ENCODE measurements around the gene EIF3B.
"Not testable (repeated sequence)": the region's sequence is repeated elsewhere in the genome, so short reads cannot be mapped to it uniquely, and the experiment has no call there.

Gene EIF3B

GRCh38 chr7:2372724-2373123, 18.1 kb downstream of the EIF3B start:
- H3K36me3 ChIP-seq (ENCODE audit: control insufficient read depth, insufficient read depth, low read length) = peaks cover 49% of the 10 kb centered on the region
- H3K9me3 ChIP-seq (ENCODE audit: control insufficient read depth, low read length) = no peaks in the 10 kb centered on the region
- H3K27me3 ChIP-seq (ENCODE audit: control insufficient read depth, insufficient read depth, low read length) = no peaks in the 10 kb centered on the region
- no peak overlapping the region for H3K9ac ChIP-seq (ENCODE audit: low read length)
- H3K4me1 ChIP-seq (ENCODE audit: control insufficient read depth, insufficient read depth, low read length) = no peaks in the 10 kb centered on the region
- H3K4me3 ChIP-seq (ENCODE audit: low read length) = no peak overlapping the region

GRCh38 chr7:2373124-2373556, 18.5 kb downstream of the EIF3B start:
- Histone ChIP-seq H3K4me1 (ENCODE audit: control insufficient read depth, insufficient read depth, low read length) (no peaks in the 10 kb centered on the region), H3K4me3 (ENCODE audit: low read length) (no peak overlapping the region), H3K9ac (ENCODE audit: low read length) (no peak overlapping the region), H3K9me3 (ENCODE audit: control insufficient read depth, low read length) (no peaks in the 10 kb centered on the region), H3K36me3 (ENCODE audit: control insufficient read depth, insufficient read depth, low read length) (peaks cover 49% of the 10 kb centered on the region), H3K27me3 (ENCODE audit: control insufficient read depth, insufficient read depth, low read length) (no peaks in the 10 kb centered on the region)

GRCh38 chr7:2373646-2374045, 19.0 kb downstream of the EIF3B start:
- H3K27me3 ChIP-seq (ENCODE audit: control insufficient read depth, insufficient read depth, low read length) = no peaks in the 10 kb centered on the region
- H3K4me1 ChIP-seq (ENCODE audit: control insufficient read depth, insufficient read depth, low read length) = no peaks in the 10 kb centered on the region
- no peak overlapping the region for H3K4me3 ChIP-seq (ENCODE audit: low read length)
- no peak overlapping the region for H3K9ac ChIP-seq (ENCODE audit: low read length)
- H3K36me3 ChIP-seq (ENCODE audit: control insufficient read depth, insufficient read depth, low read length) = peaks cover 49% of the 10 kb centered on the region
- H3K9me3 ChIP-seq (ENCODE audit: control insufficient read depth, low read length) = no peaks in the 10 kb centered on the region

- Histone ChIP-seq H3K9ac (ENCODE audit: low read length) (no peak overlapping the region), H3K9me3 (ENCODE audit: control insufficient read depth, low read length) (no peaks in the 10 kb centered on the region), H3K36me3 (ENCODE audit: control insufficient read depth, insufficient read depth, low read length) (peaks cover 49% of the 10 kb centered on the region), H3K4me1 (ENCODE audit: control insufficient read depth, insufficient read depth, low read length) (no peaks in the 10 kb centered on the region), H3K4me3 (ENCODE audit: low read length) (no peak overlapping the region), H3K27me3 (ENCODE audit: control insufficient read depth, insufficient read depth, low read length) (no peaks in the 10 kb centered on the region)
Observed at GRCh38 chr7:2374401-2374800, 19.8 kb downstream of the EIF3B start.

GRCh38 chr7:2374830-2375728, 20.5 kb downstream of the EIF3B start:
- no peaks in the 10 kb centered on the region for H3K9me3 ChIP-seq (ENCODE audit: control insufficient read depth, low read length)
- H3K27me3 ChIP-seq (ENCODE audit: control insufficient read depth, insufficient read depth, low read length) = no peaks in the 10 kb centered on the region
- no peaks in the 10 kb centered on the region for H3K4me1 ChIP-seq (ENCODE audit: control insufficient read depth, insufficient read depth, low read length)
- H3K9ac ChIP-seq (ENCODE audit: low read length) = no peak overlapping the region
- peaks cover 49% of the 10 kb centered on the region for H3K36me3 ChIP-seq (ENCODE audit: control insufficient read depth, insufficient read depth, low read length)
- no peak overlapping the region for H3K4me3 ChIP-seq (ENCODE audit: low read length)

GRCh38 chr7:2376351-2377154, 21.9 kb downstream of the EIF3B start:
- no peaks in the 10 kb centered on the region for H3K9me3 ChIP-seq (ENCODE audit: control insufficient read depth, low read length)
- H3K4me3 ChIP-seq (ENCODE audit: low read length) = no peak overlapping the region
- H3K9ac ChIP-seq (ENCODE audit: low read length) = no peak overlapping the region
- peaks cover 45% of the 10 kb centered on the region for H3K36me3 ChIP-seq (ENCODE audit: control insufficient read depth, insufficient read depth, low read length)
- no peaks in the 10 kb centered on the region for H3K27me3 ChIP-seq (ENCODE audit: control insufficient read depth, insufficient read depth, low read length)
- no peaks in the 10 kb centered on the region for H3K4me1 ChIP-seq (ENCODE audit: control insufficient read depth, insufficient read depth, low read length)

- H3K9ac ChIP-seq (ENCODE audit: low read length); H3K27me3 ChIP-seq (ENCODE audit: control insufficient read depth, insufficient read depth, low read length); H3K4me1 ChIP-seq (ENCODE audit: control insufficient read depth, insufficient read depth, low read length); H3K4me3 ChIP-seq (ENCODE audit: low read length); H3K9me3 ChIP-seq (ENCODE audit: control insufficient read depth, low read length): not testable (repeated sequence)
- peaks cover 39% of the 10 kb centered on the region for H3K36me3 ChIP-seq (ENCODE audit: control insufficient read depth, insufficient read depth, low read length)
Observed at GRCh38 chr7:2377492-2377891, 22.9 kb downstream of the EIF3B start.

- not testable (repeated sequence) for H3K9me3 ChIP-seq (ENCODE audit: control insufficient read depth, low read length); H3K27me3 ChIP-seq (ENCODE audit: control insufficient read depth, insufficient read depth, low read length); H3K9ac ChIP-seq (ENCODE audit: low read length); H3K4me3 ChIP-seq (ENCODE audit: low read length); H3K4me1 ChIP-seq (ENCODE audit: control insufficient read depth, insufficient read depth, low read length)
- H3K36me3 ChIP-seq (ENCODE audit: control insufficient read depth, insufficient read depth, low read length) = peaks cover 32% of the 10 kb centered on the region
Observed at GRCh38 chr7:2378125-2378524, 23.5 kb downstream of the EIF3B start.

GRCh38 chr7:2379161-2379560, 24.5 kb downstream of the EIF3B start:
- Histone ChIP-seq H3K4me1 (ENCODE audit: control insufficient read depth, insufficient read depth, low read length) (no peaks in the 10 kb centered on the region), H3K9ac (ENCODE audit: low read length) (no peak overlapping the region), H3K27me3 (ENCODE audit: control insufficient read depth, insufficient read depth, low read length) (no peaks in the 10 kb centered on the region), H3K36me3 (ENCODE audit: control insufficient read depth, insufficient read depth, low read length) (peaks cover 29% of the 10 kb centered on the region), H3K9me3 (ENCODE audit: control insufficient read depth, low read length) (no peaks in the 10 kb centered on the region), H3K4me3 (ENCODE audit: low read length) (no peak overlapping the region)

- Histone ChIP-seq H3K27me3 (ENCODE audit: control insufficient read depth, insufficient read depth, low read length) (no peaks in the 10 kb centered on the region), H3K36me3 (ENCODE audit: control insufficient read depth, insufficient read depth, low read length) (peaks cover 23% of the 10 kb centered on the region), H3K9ac (ENCODE audit: low read length) (no peak overlapping the region)
Observed at GRCh38 chr7:2379821-2380450, 25.3 kb downstream of the EIF3B start.

GRCh38 chr7:2380461-2380860, 25.8 kb downstream of the EIF3B start:
- H3K27me3 ChIP-seq (ENCODE audit: control insufficient read depth, insufficient read depth, low read length) = no peaks in the 10 kb centered on the region
- peaks cover 18% of the 10 kb centered on the region for H3K36me3 ChIP-seq (ENCODE audit: control insufficient read depth, insufficient read depth, low read length)
- no peak overlapping the region for H3K4me3 ChIP-seq (ENCODE audit: low read length)
- no peak overlapping the region for H3K9ac ChIP-seq (ENCODE audit: low read length)
- H3K4me1 ChIP-seq (ENCODE audit: control insufficient read depth, insufficient read depth, low read length) = no peaks in the 10 kb centered on the region
- no peaks in the 10 kb centered on the region for H3K9me3 ChIP-seq (ENCODE audit: control insufficient read depth, low read length)

More at GRCh38 chr7:2379821-2380450, 25.3 kb downstream of the EIF3B start:
- Histone ChIP-seq H3K4me3 (ENCODE audit: low read length) (no peak overlapping the region), H3K9me3 (ENCODE audit: control insufficient read depth, low read length) (no peaks in the 10 kb centered on the region), H3K4me1 (ENCODE audit: control insufficient read depth, insufficient read depth, low read length) (no peaks in the 10 kb centered on the region)

GRCh38 chr7:2381227-2381626, 26.6 kb downstream of the EIF3B start:
- Histone ChIP-seq H3K36me3 (ENCODE audit: control insufficient read depth, insufficient read depth, low read length) (peaks cover 10% of the 10 kb centered on the region), H3K4me1 (ENCODE audit: control insufficient read depth, insufficient read depth, low read length) (no peaks in the 10 kb centered on the region)

More at GRCh38 chr7:2381227-2381626, 26.6 kb downstream of the EIF3B start:
- no peak overlapping the region for H3K9ac ChIP-seq (ENCODE audit: low read length)
- no peaks in the 10 kb centered on the region for H3K27me3 ChIP-seq (ENCODE audit: control insufficient read depth, insufficient read depth, low read length)
- H3K4me3 ChIP-seq (ENCODE audit: low read length) = no peak overlapping the region
- H3K9me3 ChIP-seq (ENCODE audit: control insufficient read depth, low read length) = no peaks in the 10 kb centered on the region

All from mucosa of stomach (tissue), 1 donor.